Choroid plexus epithelial cell (primary cell): Measurements from ENCODE around the gene TTC39A.

Experiments
- DNase-seq: peaks from one replicate; pipeline ENCODE4 v3.0.0-alpha.2; 2010; ENCODE audit warnings: low read depth
- H3K4me3 ChIP-seq: 2 replicates; pipeline ENCODE4 v1.5.1; 2011; ENCODE audit warnings: low read depth, mild to moderate bottlenecking, control low read depth, low read length, moderate library complexity
- CTCF ChIP-seq: conservative IDR thresholded peaks from 2 replicates; pipeline ENCODE4 v1.5.1; 2011; ENCODE audit warnings: low read depth, mild to moderate bottlenecking, control low read depth, inconsistent platforms, low read length, moderate library complexity

The TTC39A gene

GRCh38 chr1:51289676-51290488, 40.5 kb downstream of the TTC39A start:
- TF ChIP-seq CTCF, result no peak
- no peak overlapping the region for H3K4me3 ChIP-seq
- DNase-seq, result no peak

GRCh38 chr1:51288578-51288977, 41.8 kb downstream of the TTC39A start:
- DNase-seq, result no peak
- H3K4me3 ChIP-seq, result no peak overlapping the region
- no peak for TF ChIP-seq CTCF

GRCh38 chr1:51287966-51288365, 42.4 kb downstream of the TTC39A start:
- DNase-seq, result no peak
- no peak for TF ChIP-seq CTCF
- no peak overlapping the region for H3K4me3 ChIP-seq

- DNase-seq, result no peak
- TF ChIP-seq CTCF, result no peak
- H3K4me3 ChIP-seq, result no peak overlapping the region
These were observed 45.3 kb downstream of the TTC39A start for GRCh38 chr1:51285055-51285454.

GRCh38 chr1:51284487-51284954, 45.8 kb downstream of the TTC39A start:
- peak; percentile 39 for DNase-seq
- H3K4me3 ChIP-seq, result no peak overlapping the region
- TF ChIP-seq CTCF, result no peak

GRCh38 chr1:51283979-51284378, 46.4 kb downstream of the TTC39A start:
- no peak for TF ChIP-seq CTCF
- H3K4me3 ChIP-seq, result no peak overlapping the region
- no peak for DNase-seq

GRCh38 chr1:51282605-51283004, 47.8 kb downstream of the TTC39A start:
- DNase-seq, result no peak
- H3K4me3 ChIP-seq, result no peak overlapping the region
- TF ChIP-seq CTCF, result no peak
